ENCODE data around the gene POU2F3. TPM values are rescaled to one million over a fixed set of nuclear protein-coding genes. Genes with fewer than 3 reads are reported as not detected.

POU2F3 gene
- total RNA-seq, 1 donor from 2014 or later: 1.4 TPM

GRCh38 chr11:120220747-120221037, 19.2 kb upstream of the POU2F3 start:
- TF ChIP-seq CTCF (conservative IDR thresholded peaks at IDR 0.05; ENCODE audit: low read depth, low read length): no peak
- no peak for DNase-seq (ENCODE audit: low read depth)
- H3K4me3 ChIP-seq (ENCODE audit: low read depth, low read length): no peak overlapping the region

- DNase-seq (ENCODE audit: low read depth): no peak
- no peak overlapping the region for H3K4me3 ChIP-seq (ENCODE audit: low read depth, low read length)
Observed at GRCh38 chr11:120221115-120221752, 18.7 kb upstream of the POU2F3 start.

GRCh38 chr11:120222916-120223315, 17.0 kb upstream of the POU2F3 start:
- H3K4me3 ChIP-seq (ENCODE audit: low read depth, low read length): no peak overlapping the region

More at GRCh38 chr11:120221115-120221752, 18.7 kb upstream of the POU2F3 start:
- TF ChIP-seq CTCF (conservative IDR thresholded peaks at IDR 0.05; ENCODE audit: low read depth, low read length): no peak

GRCh38 chr11:120223793-120224192, 16.1 kb upstream of the POU2F3 start:
- no peak overlapping the region for H3K4me3 ChIP-seq (ENCODE audit: low read depth, low read length)
- DNase-seq (ENCODE audit: low read depth): no peak
- no peak for TF ChIP-seq CTCF (conservative IDR thresholded peaks at IDR 0.05; ENCODE audit: low read depth, low read length)

More at GRCh38 chr11:120222916-120223315, 17.0 kb upstream of the POU2F3 start:
- TF ChIP-seq CTCF (conservative IDR thresholded peaks at IDR 0.05; ENCODE audit: low read depth, low read length): no peak
- no peak for DNase-seq (ENCODE audit: low read depth)

GRCh38 chr11:120224361-120224760, 15.6 kb upstream of the POU2F3 start:
- no peak overlapping the region for H3K4me3 ChIP-seq (ENCODE audit: low read depth, low read length)
- no peak for DNase-seq (ENCODE audit: low read depth)
- no peak for TF ChIP-seq CTCF (conservative IDR thresholded peaks at IDR 0.05; ENCODE audit: low read depth, low read length)

GRCh38 chr11:120224972-120225909, 14.7 kb upstream of the POU2F3 start:
- no peak overlapping the region for H3K4me3 ChIP-seq (ENCODE audit: low read depth, low read length)
- no peak for DNase-seq (ENCODE audit: low read depth)
- no peak for TF ChIP-seq CTCF (conservative IDR thresholded peaks at IDR 0.05; ENCODE audit: low read depth, low read length)

All from epithelial cell of proximal tubule (primary cell).